Measurements from ENCODE around the gene BRIP1.

DNA sequence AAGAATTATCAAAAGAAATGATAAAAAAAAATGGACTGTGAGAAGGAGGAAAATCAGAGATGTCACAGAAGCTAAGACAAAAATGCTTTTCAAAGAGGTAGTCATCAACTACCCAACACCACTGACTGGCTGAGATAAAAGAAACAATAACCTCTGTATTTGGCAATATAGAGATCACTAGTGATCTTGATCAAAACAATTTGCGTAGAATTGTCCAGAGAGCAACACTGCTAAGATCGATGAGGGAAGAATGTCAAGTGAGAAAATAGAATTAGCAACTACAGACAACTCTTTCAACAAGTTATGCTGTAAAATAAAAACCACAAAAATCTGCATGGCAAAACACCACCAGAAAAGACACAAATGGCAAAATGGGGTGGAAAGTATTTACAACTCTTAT is 66.0 kb downstream of the BRIP1 start:
- TF ChIP-seq IKZF3 (tag by site-specific recombination; IDR thresholded peaks at IDR 0.05) = no peak
- TF ChIP-seq ZNF274 (IDR thresholded peaks at IDR 0.05; ENCODE audit: low read length) = no peak
- no peak for TF ChIP-seq ZNF274 (tag by site-specific recombination; IDR thresholded peaks at IDR 0.05; ENCODE audit: borderline replicate concordance)
- TF ChIP-seq ZFP3 (tag by site-specific recombination; IDR thresholded peaks at IDR 0.05; ENCODE audit: low read depth) = no peak
- no peak for TF ChIP-seq YY2 (tag by site-specific recombination; IDR thresholded peaks at IDR 0.05)
- TF ChIP-seq, protein P1, sequence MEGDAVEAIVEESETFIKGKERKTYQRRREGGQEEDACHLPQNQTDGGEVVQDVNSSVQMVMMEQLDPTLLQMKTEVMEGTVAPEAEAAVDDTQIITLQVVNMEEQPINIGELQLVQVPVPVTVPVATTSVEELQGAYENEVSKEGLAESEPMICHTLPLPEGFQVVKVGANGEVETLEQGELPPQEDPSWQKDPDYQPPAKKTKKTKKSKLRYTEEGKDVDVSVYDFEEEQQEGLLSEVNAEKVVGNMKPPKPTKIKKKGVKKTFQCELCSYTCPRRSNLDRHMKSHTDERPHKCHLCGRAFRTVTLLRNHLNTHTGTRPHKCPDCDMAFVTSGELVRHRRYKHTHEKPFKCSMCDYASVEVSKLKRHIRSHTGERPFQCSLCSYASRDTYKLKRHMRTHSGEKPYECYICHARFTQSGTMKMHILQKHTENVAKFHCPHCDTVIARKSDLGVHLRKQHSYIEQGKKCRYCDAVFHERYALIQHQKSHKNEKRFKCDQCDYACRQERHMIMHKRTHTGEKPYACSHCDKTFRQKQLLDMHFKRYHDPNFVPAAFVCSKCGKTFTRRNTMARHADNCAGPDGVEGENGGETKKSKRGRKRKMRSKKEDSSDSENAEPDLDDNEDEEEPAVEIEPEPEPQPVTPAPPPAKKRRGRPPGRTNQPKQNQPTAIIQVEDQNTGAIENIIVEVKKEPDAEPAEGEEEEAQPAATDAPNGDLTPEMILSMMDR (tag by site-specific recombination; IDR thresholded peaks at IDR 0.05) = no peak
- no peak for TF ChIP-seq ZNF335 (tag by site-specific recombination; conservative IDR thresholded peaks at IDR 0.05)
- no peak for TF ChIP-seq ZNF121 (tag by site-specific recombination; IDR thresholded peaks at IDR 0.05)
- TF ChIP-seq, protein P2, sequence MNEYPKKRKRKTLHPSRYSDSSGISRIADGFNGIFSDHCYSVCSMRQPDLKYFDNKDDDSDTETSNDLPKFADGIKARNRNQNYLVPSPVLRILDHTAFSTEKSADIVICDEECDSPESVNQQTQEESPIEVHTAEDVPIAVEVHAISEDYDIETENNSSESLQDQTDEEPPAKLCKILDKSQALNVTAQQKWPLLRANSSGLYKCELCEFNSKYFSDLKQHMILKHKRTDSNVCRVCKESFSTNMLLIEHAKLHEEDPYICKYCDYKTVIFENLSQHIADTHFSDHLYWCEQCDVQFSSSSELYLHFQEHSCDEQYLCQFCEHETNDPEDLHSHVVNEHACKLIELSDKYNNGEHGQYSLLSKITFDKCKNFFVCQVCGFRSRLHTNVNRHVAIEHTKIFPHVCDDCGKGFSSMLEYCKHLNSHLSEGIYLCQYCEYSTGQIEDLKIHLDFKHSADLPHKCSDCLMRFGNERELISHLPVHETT (tag by site-specific recombination; IDR thresholded peaks at IDR 0.05) = no peak
- no peak for TF ChIP-seq ZNF521 (tag by site-specific recombination; IDR thresholded peaks at IDR 0.05)
- no peak for TF ChIP-seq ZNF561 (tag by site-specific recombination; IDR thresholded peaks at IDR 0.05; ENCODE audit: borderline replicate concordance)
- no peak for TF ChIP-seq PATZ1 (tag by site-specific recombination; IDR thresholded peaks at IDR 0.05)
